Glomerular visceral epithelial cell (primary cell): Measurements from ENCODE around the gene C22orf39.

ENCODE experiments used
- DNase-seq: peaks from one replicate; pipeline ENCODE4 v3.0.0-alpha.2; 2016; ENCODE audit errors: extremely low spot score

C22orf39 gene

GRCh38 chr22:19400881-19401280 lies 46.6 kb downstream of the C22orf39 start:
- no peak for DNase-seq

DNA sequence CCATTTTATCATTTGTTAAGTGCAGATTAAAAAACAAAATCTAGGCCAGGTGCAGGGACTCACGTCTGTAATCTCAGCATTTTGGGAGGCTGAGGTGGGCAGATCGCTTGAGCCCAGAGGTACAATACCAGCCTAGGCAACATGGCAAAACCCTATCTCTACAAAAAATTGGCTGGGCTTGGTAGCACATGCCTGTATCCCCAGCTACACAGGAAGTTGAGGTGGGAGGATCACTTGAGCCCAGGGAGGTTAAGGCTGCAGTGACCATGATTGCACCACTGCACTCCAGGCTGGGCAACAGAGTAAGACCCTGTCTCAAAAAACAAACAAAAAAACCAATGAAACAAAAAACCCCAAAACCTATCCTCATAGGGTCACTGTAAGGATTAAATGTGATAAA lies 48.9 kb downstream of the C22orf39 start:
- DNase-seq: no peak

- no peak for DNase-seq
Measured at GRCh38 chr22:19398206-19398605, 49.3 kb downstream of the C22orf39 start.

- no peak for DNase-seq
Measured at GRCh38 chr22:19397734-19398104, 49.8 kb downstream of the C22orf39 start.

- no peak for DNase-seq
Measured at GRCh38 chr22:19396934-19397733, 50.4 kb downstream of the C22orf39 start.

DNA sequence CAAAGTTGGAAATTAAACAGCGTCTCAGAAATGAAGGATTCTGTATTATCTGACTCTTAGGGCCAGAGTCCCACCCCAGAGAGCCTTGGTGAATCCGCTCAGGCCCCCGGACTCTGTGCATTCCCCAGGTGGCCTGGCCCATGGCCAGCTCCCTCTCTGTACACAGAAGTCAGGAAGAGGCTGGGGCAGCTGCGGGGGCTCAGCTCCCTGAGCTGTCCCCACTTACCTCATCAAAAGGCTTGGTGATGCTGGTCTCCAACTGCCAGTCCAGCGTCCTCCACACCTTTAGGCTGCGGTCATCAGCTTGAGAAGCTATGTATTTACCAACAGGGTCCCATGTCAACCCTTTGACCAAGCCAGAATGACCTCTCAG lies 51.0 kb downstream of the C22orf39 start:
- no peak for DNase-seq

DNA sequence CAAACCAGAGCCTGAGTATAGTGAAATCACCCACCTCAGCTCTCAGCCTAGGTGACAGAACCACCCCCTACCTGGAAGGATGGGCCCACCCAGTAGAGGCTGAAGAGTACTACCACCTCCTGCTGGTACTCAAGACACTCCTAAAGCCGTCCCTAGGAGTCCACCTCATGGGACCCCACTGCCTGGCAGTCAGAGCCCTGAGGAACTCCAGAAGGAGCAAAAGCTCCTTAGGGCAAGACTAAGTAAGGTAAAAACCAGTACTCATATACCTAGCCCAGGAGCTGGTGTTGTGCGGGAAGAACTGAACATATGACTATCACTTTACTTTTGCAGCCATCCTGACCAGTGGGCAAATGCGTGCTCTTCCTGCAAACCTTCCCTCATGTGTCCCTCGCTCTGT lies 52.2 kb downstream of the C22orf39 start:
- DNase-seq: no peak

DNA sequence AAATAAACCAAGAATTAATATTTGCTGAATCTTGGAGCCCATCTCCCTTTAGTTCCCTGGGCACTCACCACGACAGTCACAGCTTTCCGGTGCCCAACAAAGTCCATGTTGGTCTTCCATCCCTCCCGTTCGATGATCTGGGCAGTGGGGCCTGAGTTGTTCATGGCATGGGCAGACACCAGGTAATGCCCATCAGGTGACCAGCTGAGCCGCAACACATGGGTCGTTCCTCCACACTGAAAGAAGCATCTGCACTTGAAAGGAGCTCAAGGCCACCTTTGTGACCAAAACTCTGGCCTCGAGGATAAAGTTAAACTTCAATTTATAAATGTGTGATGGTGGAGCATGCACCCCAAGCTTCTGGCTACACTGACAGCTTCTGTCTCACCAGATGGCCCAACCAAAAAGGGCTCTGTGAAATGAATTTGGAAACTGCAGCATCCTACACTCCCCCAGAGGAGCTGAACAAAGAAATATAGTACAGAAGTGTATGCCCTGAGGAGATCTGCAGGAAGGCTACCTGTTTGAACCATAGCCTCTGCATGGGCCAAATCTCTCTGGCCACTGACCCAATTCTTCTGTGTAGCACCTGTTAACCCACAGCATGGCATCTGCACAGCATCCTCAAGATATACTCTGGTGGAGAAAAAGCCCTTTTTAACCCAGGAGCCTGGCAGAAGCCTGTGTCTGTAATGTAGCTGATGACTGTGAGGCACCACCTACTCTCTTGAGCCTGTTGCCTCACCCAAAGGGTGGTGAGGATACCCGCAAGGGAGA lies 53.0 kb downstream of the C22orf39 start:
- no peak for DNase-seq

DNA sequence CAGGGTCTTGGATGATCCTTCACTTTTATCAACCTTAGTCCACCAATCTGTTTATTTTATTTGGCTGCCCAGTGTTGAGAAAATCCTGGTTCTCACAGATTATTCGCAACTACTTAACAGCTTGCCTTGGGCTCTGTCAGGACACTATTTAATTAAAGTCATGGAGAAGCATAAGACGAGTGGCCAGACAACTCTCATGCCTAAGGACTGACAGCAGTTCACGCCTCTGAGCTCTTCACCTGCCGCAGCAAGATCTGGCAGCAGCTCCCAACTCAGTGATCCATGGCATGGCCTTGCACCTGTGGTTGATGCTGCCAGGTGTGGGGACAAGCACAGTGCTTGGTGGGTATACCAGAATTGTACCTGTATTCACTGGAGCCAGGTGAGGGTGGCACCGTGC lies 53.8 kb downstream of the C22orf39 start:
- no peak for DNase-seq
